Smooth muscle cell (in vitro differentiated cells): ENCODE data around the gene TTLL13. TPM values are rescaled to one million over a fixed set of nuclear protein-coding genes. Genes with fewer than 3 reads are reported as not detected.

Experiments used
- DNase-seq: peaks from one replicate; lab custom pipeline; 2025; ENCODE audit not compliant: unreplicated experiment; lab: John Stamatoyannopoulos, UW
- H2AFZ ChIP-seq: fragments of 200-600 bp; sonication (generic); 2 replicates; pipeline ENCODE4 v1.6.0; 2016; ENCODE audit warnings: antibody characterized with exemption, low read depth, mild to moderate bottlenecking
- H3F3A ChIP-seq: fragments of 200-600 bp; sonication (generic); 2 replicates; pipeline ENCODE4 v1.6.0; 2017; ENCODE audit warnings: antibody characterized with exemption, low read depth
- H3K27ac ChIP-seq: fragments of 200-600 bp; sonication (generic); 2 replicates; pipeline ENCODE4 v1.5.1; 2016; ENCODE audit warnings: low read depth, mild to moderate bottlenecking
- H3K27me3 ChIP-seq: fragments of 200-600 bp; sonication (generic); 2 replicates; pipeline ENCODE4 v1.6.1; 2016; ENCODE audit warnings: low read depth, mild to moderate bottlenecking
- H3K36me3 ChIP-seq: fragments of 200-600 bp; sonication (generic); 2 replicates; pipeline ENCODE4 v1.5.1; 2016; ENCODE audit warnings: low read depth
- H3K4me1 ChIP-seq: fragments of 200-600 bp; sonication (generic); 2 replicates; pipeline ENCODE4 v1.5.1; 2016; ENCODE audit warnings: low read depth
- H3K4me2 ChIP-seq: fragments of 200-600 bp; sonication (generic); 2 replicates; pipeline ENCODE4 v1.6.0; 2016; ENCODE audit warnings: mild to moderate bottlenecking
- H3K4me3 ChIP-seq: fragments of 200-600 bp; sonication (generic); 2 replicates; pipeline ENCODE4 v1.5.1; 2016; ENCODE audit warnings: mild to moderate bottlenecking
- H3K79me2 ChIP-seq: fragments of 200-600 bp; sonication (generic); 2 replicates; pipeline ENCODE4 v1.6.0; 2016; ENCODE audit warnings: low read depth, mild to moderate bottlenecking
- H3K9ac ChIP-seq: fragments of 200-600 bp; sonication (generic); 2 replicates; pipeline ENCODE4 v1.6.0; 2016; ENCODE audit warnings: low read depth
- H3K9me3 ChIP-seq: fragments of 200-600 bp; sonication (generic); replicated peaks from 2 replicates; pipeline ENCODE4 v1.5.1; 2016; ENCODE audit warnings: low read depth
- H4K20me1 ChIP-seq: fragments of 200-600 bp; sonication (generic); 2 replicates; pipeline ENCODE4 v1.6.0; 2016; ENCODE audit warnings: low read depth
- CTCF ChIP-seq: fragments of 200-600 bp; sonication (generic); IDR thresholded peaks from 2 replicates; pipeline ENCODE4 v1.5.1; 2017; ENCODE audit warnings: borderline replicate concordance, mild to moderate bottlenecking, antibody characterized with exemption; ENCODE audit not compliant: insufficient read depth, poor library complexity, severe bottlenecking
- WGBS: methylation state at CpG from one replicate; pipeline ENCODE4 v1.1.7; 2016; ENCODE audit warnings: low lambda C conversion rate; 5-methylcytosine and 5-hydroxymethylcytosine counted together
- polyA plus RNA-seq: library from polyadenylated mRNA; unstranded; fragments of >200 nt; fragmentation: Nextera tagmentation; extraction: Ambion mirVana; gene quantifications from 2 replicates; pipeline ENCODE4 v1.2.1, GENCODE V29; 2016
- total RNA-seq: library from RNA; depleted of rRNA; stranded (reverse); fragments of >200 nt; gene quantifications from 2 replicates; pipeline ENCODE4 v1.2.3, GENCODE V29; 2014

The TTLL13 gene
- total RNA-seq: 0.36 TPM in 1 of 2 replicates, not detected in the other
- polyA plus RNA-seq: 0.15 and 0.19 TPM in 2 replicates

- WGBS: 2% methylated on average over 44 of the region's 44 CpGs
- Histone ChIP-seq H3K9me3 (no peaks in the 10 kb centered on the region), H3K9ac (no peak within 1 kb of the TSS), H2AFZ (peak within 1 kb of the TSS; percentile 71), H3K27me3 (no peaks in the 10 kb centered on the region), H3K79me2 (no peaks in the 10 kb centered on the region), H4K20me1 (no peaks in the 10 kb centered on the region), H3K4me2 (peak within 1 kb of the TSS; percentile 86), H3K4me1 (no peaks in the 10 kb centered on the region), H3K4me3 (peak within 1 kb of the TSS; percentile 57), H3F3A (no peaks in the 10 kb centered on the region), H3K27ac (no peak within 1 kb of the TSS), H3K36me3 (no peaks in the 10 kb centered on the region)
- no peak for TF ChIP-seq CTCF
- DNase-seq: peak; percentile 79
Observed at GRCh38 chr15:90249203-90249863, at the start of gene TTLL13. Gene TTLL13 (plus strand): TSS chr15:90249556. CDS start chr15:90250631, 1,075 bp downstream.

GRCh38 chr15:90200534-90201129 lies 48.7 kb upstream of the TTLL13 start:
- Histone ChIP-seq H3K9ac (peak overlapping the region; percentile 62), H3K36me3 (no peaks in the 10 kb centered on the region), H2AFZ (peak overlapping the region; percentile 89), H4K20me1 (peaks cover 42% of the 10 kb centered on the region), H3K4me1 (peaks cover 14% of the 10 kb centered on the region), H3K27ac (no peak overlapping the region), H3K9me3 (no peaks in the 10 kb centered on the region), H3K4me3 (peak overlapping the region; percentile 99), H3K4me2 (peak overlapping the region; percentile 100), H3F3A (peaks cover 15% of the 10 kb centered on the region), H3K27me3 (no peaks in the 10 kb centered on the region), H3K79me2 (peaks cover 39% of the 10 kb centered on the region)
- no peak for TF ChIP-seq CTCF
- no peak for DNase-seq
- WGBS: 15% methylated on average over 23 of the region's 24 CpGs

GRCh38 chr15:90201130-90201943 lies 48.0 kb upstream of the TTLL13 start, which contains the start of gene SEMA4B:
Gene SEMA4B (plus strand): TSS chr15:90201330. CDS start chr15:90201579, 249 bp downstream.
- peak; percentile 45 for DNase-seq
- under 1% methylated on average over 22 of the region's 88 CpGs for WGBS
- H3F3A ChIP-seq: peaks cover 15% of the 10 kb centered on the region
- peak within 1 kb of the TSS; percentile 100 for H3K4me2 ChIP-seq
- peaks cover 50% of the 10 kb centered on the region for H4K20me1 ChIP-seq
- peak within 1 kb of the TSS; percentile 62 for H3K9ac ChIP-seq
- H3K4me3 ChIP-seq: peak within 1 kb of the TSS; percentile 99
- TF ChIP-seq CTCF: no peak
- peaks cover 14% of the 10 kb centered on the region for H3K4me1 ChIP-seq
- H3K27ac ChIP-seq: no peak within 1 kb of the TSS
- H3K9me3 ChIP-seq: no peaks in the 10 kb centered on the region
- H3K27me3 ChIP-seq: no peaks in the 10 kb centered on the region
- peak within 1 kb of the TSS; percentile 89 for H2AFZ ChIP-seq
- peaks cover 46% of the 10 kb centered on the region for H3K79me2 ChIP-seq
- no peaks in the 10 kb centered on the region for H3K36me3 ChIP-seq
